NK-92 (cell line): Measurements from ENCODE around the gene TMEM163.
"Not testable (repeated sequence)": the region's sequence is repeated elsewhere in the genome, so short reads cannot be mapped to it uniquely, and the experiment has no call there.

Experiments used
- DNase-seq: peaks from one replicate; lab custom pipeline; 2025; ENCODE audit not compliant: unreplicated experiment; lab: John Stamatoyannopoulos, UW

The TMEM163 gene

DNA sequence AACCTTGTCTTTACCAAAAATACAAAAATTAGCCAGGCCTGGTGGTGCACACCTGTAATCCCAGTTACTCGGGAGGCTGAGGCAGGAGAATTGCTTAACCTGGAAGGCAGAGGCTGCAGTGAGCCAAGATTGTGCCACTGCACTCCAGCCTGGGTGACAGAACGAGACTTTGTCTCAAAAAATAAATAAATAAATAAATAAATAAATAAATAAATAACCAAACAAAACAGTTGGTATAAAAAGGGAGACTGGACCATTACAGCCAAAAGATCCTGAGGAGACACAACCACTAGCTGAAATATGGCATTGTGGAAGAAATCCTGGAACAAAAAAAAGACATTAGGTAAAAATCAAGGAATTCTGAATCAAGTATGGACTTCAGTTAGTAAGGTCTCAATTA, 4.9 kb upstream of the TMEM163 start:
- not testable (repeated sequence) for DNase-seq

DNA sequence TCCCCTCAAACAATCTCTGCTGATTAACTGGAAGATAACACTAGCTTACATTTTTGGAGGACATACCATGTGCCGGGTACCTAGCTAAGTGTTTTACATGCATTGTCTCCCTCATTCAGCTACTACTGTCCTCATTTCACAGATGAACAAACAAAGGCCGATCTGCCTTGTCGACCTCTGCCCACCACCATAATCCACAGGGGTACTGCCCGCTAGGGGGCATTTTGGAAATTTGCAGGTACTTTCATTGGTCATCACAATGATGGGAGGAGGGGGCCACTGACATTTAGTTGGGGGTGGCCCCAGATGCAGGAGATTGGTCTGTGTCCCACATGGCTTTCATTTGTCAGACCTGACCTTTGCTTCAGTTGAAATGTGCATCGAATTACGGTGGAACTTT, 3.9 kb upstream of the TMEM163 start:
- DNase-seq: no peak

- DNase-seq: no peak
These were observed 2.8 kb upstream of the TMEM163 start for GRCh38 chr2:134721596-134721995.

GRCh38 chr2:134718023-134718816, 580 bp downstream of the TMEM163 start:
- DNase-seq: no peak

GRCh38 chr2:134717286-134718022, 1.3 kb downstream of the TMEM163 start:
- DNase-seq: no peak

DNA sequence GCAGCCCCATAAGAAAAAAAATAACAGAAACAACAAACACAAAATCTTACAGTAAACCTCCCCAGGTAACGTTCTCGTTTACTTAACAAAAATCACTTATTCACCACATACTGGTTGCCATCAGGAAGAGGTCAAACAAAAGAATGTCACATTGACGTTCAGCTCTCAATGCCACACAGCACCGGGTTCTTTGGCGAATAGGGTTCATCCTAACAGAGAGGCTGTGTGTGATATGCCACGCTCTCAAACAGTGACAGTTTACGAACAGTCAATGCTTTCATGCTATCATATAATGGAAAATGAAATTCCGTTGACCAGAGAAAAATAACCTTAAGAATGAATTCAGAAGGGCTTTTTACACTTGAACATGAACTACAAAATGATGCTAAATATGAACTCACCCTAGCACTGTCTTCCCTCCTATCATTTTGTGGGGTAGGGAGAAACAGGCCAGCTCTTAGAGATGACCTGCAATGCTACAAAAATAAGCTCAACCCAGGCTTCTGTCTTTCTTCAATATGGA, 2.0 kb downstream of the TMEM163 start:
- DNase-seq: no peak

DNA sequence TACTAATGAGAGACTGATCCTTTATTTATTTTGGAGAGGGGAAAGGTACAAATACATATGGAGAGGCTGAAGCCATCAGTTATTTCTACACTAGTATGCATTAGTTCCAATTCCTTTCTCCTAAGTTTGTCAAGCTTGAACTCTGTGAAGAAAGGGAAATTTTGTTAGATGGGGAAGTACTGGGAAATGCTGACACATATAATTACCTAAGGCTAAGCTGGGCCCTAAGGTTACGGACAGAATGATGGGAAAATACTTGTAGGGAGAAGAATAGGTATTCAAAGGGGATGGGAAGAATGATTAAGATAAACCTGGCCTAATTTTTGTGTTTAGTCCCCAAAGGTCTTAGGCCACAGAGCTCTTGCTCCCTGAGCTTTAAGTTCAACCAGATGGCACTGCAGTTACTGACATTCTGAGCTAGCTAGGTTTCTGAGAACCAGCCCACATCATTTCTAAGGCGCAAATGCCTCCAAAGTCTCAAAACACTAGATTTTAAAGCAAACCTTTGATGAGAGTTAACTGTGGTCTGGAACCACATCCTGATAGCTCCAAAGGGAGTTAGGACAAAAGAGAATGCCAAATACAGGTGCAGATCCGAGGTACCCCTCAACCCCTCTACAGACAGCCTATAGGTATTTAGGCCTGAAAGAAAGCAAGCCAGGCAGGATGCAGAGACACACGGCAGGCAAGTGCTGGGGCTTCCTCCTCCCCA, 2.7 kb downstream of the TMEM163 start:
- DNase-seq: no peak

DNA sequence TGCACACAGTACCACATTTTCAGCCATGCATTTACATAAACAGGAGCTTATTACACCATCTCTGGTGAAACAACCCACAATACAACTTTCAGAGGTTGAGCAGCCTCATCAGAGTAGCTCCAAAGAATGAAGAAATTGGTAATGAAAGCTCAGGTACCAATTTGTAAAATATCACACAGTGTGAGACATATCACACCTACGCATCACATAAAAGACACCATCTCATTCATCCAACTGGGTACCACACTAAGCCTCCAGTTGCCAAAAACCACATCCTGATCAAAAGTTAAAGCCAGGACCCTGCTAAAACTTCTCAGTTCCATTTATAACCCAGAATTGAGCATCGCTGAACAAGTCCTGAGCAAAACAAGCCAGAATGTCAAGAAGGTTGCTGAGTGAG, 4.6 kb downstream of the TMEM163 start:
- DNase-seq: no peak

DNA sequence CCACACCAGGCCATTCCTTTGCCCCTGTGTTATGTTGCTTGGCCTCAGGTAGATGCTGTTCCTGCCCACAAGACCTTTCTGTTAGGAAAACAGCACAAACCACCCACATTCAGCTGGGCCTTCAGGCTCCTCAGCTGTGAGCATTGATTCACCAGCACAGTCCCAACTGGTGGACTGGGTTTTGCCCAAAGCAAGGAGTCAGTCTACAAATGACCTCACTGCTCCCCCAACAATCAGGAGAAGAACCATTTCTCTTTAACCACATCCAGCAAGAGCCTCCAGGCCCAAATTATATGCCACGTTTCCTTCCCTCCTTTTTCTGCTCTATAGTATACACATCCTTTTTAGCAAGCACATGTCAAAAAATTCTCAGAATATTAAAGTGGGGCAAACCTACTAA, 5.2 kb downstream of the TMEM163 start:
- no peak for DNase-seq

DNA sequence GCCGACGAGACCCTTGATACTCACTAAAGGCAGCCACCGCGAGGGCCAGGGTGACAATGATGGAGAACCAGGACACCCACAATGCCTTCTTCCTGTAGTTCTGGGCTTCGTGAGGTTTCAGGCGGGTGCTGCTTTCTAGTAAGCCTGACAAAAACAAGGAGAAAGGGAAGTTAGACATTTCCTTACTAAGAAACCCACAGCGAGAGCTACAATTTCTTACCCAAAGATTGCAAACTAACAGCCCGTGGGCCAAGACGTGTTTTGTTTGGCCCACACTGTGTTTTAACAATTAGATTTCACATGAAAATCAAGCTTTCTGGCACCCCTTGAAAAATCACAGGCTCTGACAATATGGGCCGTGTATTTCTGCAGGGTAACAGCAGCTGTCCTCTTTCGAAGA, 5.6 kb downstream of the TMEM163 start:
- no peak for DNase-seq

- DNase-seq: no peak
These were observed 6.1 kb downstream of the TMEM163 start for GRCh38 chr2:134712736-134713135.

GRCh38 chr2:134712299-134712698, 6.5 kb downstream of the TMEM163 start:
- DNase-seq: no peak

DNA sequence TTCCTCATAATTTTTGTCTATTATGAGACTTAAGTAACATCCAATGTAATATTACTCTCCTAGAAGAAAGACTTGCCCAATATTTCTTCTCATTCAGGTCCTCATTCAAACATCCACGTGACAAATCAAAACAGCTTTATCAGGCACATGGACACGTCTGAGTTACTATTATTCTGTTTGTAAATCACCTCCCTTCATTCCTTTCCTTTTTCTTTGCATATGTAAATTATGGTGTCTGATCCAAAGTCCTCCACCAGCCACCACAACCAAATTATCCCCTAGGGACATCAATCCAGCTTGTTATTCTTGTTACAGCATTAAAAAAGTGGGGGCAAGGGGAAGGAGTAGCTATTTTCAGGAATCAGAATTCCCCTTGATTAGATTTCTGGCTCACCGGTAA, 7.1 kb downstream of the TMEM163 start:
- DNase-seq: no peak

DNA sequence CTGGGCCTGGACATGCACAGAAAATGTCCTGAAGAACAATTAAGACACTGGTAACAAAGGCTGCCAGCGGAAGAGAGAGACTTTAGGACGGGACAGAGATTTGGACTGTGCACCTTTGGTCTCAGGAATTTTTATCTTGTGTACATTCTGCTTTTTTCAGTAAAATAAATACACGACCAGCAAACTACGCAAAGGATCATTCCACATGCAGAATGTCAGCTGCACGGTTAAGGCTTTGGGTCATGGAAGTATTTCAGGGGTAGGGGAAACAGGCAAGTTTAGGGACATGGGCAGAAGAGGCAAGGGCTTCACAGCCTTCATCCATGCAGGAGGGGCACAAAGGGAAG, 11.5 kb downstream of the TMEM163 start:
- DNase-seq: no peak

DNA sequence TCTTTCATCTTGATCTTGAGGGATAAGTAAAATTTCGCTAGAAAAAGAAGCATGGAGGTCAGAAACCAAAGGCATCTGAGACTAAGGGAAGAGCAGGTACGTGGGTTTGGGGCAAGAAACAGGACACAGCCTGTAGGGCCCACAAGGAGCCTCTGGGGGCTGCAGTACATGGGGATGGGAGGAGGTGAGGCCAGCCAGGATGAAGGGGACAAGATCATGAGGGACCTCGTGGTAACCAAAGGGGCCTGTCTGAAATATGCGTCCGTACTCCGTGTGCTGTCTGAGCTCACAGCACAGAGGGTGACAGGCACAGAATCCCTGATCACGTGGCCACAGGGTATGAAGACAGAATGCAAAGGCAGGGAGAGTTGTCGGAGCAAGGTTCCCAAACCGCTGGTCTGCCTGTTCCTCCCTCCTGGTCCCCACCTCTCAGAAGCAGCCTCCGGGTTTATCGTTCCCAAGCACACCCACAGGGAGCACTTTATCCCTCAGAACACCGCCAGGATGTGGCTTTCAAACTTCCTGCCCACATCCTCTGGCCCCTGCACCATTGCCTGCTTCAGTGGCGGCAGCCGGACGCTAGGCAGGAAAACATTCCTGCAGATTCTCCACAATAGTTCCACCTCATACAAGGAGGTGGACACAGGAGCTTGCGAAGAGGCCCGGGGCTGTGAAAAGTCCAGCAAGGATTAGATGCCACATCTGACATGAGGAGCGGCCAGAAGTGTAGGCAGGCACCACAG, 12.0 kb downstream of the TMEM163 start:
- no peak for DNase-seq

- DNase-seq: no peak
These were observed 12.8 kb downstream of the TMEM163 start for GRCh38 chr2:134705861-134706586.

- no peak for DNase-seq
These were observed 14.6 kb downstream of the TMEM163 start for GRCh38 chr2:134704173-134704572.

DNA sequence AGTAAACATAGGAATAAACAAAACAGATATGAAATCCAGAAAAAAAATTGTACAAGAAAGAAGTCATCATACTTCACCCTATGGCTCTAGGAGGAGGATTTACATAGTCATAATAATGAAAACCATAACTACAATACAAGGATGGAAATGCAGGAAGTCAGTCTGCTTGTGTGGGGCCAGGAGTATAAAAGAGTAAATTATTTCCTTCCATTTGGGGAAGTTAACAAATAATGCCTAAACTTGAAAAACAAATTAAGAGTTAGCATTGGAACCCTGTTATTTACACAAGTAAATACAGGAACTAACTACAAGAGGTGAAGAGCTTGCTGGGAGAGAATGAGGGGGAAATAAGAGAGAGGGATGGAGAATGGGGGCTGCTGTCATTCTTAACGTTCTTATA, 15.4 kb downstream of the TMEM163 start:
- DNase-seq: no peak

GRCh38 chr2:134700730-134701129, 18.1 kb downstream of the TMEM163 start:
- DNase-seq: no peak

DNA sequence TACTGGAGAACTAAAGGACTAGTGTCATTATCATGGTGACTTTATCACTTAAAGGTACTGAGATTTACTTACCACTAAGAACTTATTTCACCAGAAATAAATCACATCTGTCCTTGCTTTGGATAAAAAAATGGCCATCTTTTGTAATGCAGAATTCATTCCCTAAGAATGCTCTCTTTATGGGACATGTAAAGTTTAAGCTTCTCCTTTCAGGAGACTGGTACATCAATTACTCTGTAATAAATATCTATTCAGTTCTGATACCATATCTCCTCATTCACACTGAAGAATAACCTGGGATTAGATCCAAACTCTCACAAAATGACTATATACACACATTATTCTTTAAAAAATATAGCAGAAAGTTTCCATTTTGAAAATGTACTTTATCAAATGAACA, 24.4 kb downstream of the TMEM163 start:
- DNase-seq: no peak
